Gastroesophageal sphincter (tissue), 3 donors: ENCODE measurements around the gene RPL29.

Experiments used
- CTCF ChIP-seq, 4 experiments: fragments of 200-600 bp in 2 of 4; fragments of 450-650 bp in 2 of 4; sonication (generic) in 1 of 4; IDR thresholded peaks; one replicate each; pipeline ENCODE4 v1.5.1; 2017 to 2019; ENCODE audit warnings: antibody characterized with exemption in 4 of 4, mild to moderate bottlenecking in 2 of 4, moderate library complexity in 2 of 4
- POLR2A ChIP-seq, 2 donors: fragments of 450-650 bp; IDR thresholded peaks; one replicate each; pipeline ENCODE4 v1.6.1; 2017; ENCODE audit warnings: antibody characterized with exemption in 2 of 2, mild to moderate bottlenecking in 2 of 2, moderate library complexity in 1 of 2
- POLR2AphosphoS5 ChIP-seq: sonication (generic); formaldehyde crosslinking; IDR thresholded peaks from one replicate; pipeline ENCODE4 v1.6.1; 2017; ENCODE audit warnings: antibody characterized with exemption

GRCh38 chr3:51948016-51948580, 47.6 kb downstream of the RPL29 start:
- no peak for TF ChIP-seq CTCF (IDR thresholded peaks at IDR 0.05)
- no peak for TF ChIP-seq POLR2AphosphoS5
- no peak for TF ChIP-seq POLR2A (IDR thresholded peaks at IDR 0.05)
